ENCODE measurements around the gene GPS1.

The GPS1 gene

DNA sequence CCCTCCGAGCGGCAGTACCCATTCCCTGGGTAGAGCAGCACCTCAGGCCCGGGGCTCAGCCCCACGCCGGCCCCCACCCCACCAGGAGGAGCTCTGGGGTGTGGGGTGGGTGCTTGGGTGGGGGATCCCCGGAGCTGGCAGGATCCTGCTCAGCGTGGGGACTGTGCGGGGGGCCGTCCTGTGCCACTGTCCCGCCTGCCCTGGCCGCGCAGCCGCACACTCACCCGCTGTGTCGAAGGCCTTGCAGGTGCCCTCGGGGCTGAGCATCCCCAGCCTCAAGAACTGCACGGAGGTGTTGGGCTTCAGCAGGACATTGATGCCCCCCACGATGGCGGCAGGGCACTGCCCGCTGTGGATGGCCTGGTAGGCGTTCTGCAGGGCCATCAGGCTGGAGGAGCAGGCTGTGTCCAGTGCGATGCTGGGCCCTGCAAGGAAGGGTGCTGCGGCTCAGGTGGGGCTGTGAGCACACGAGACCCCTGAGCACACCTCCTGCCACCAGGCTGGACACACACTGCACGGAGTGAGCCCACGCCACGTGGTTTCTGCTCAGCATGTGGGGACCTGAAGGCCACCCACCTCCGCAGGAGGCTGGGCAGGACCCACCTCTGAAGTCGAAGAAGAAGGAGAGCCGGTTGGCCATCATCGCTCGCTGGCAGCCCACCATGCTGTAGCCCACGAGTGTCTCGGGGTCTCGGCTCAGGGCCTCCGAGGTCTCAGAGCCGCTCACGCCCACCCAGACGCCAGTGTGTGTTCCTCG is 41.5 kb downstream of the GPS1 start:
- DNase-seq, result no peak

DNA sequence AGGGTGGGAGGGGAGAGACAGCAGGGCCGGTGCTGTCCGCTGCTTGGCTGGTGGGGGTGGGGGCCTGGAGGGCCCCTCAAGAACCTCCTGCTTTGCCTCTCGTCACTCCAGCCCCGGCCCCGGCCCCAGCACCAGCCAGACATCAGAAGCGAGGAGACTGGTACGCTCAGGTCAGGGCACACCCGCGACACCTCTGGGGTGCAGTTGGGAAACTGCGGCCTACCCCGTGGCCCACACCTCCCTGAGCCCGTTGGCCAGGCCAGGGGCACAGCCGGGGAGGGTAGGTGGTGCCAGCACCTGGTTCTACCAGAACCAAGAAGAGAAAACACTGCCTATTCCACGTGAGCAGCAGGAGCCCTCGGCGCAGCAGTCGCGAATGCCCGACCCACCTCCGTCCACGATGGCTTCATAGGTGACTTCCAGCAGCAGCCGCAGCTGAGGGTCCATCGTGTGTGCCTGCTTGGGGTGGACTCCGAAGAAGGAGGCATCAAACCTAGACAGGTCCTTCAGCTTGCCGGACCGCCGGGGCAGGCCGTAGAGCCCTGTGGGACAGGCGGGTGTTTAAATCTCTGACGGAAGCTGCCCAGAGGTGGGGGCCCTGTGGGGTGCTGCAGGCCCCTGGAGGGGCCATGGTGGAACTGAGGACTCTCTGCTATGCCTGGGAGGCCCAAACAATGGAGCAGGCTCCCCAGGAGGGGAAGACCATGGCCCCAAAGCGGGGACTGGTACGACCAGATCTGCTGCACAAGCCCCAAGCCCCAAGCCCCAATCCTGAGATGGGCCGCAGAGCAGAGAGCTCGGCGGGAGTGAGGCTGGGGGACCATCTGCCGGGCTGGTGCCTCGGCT is 43.5 kb downstream of the GPS1 start:
- no peak for DNase-seq

DNA sequence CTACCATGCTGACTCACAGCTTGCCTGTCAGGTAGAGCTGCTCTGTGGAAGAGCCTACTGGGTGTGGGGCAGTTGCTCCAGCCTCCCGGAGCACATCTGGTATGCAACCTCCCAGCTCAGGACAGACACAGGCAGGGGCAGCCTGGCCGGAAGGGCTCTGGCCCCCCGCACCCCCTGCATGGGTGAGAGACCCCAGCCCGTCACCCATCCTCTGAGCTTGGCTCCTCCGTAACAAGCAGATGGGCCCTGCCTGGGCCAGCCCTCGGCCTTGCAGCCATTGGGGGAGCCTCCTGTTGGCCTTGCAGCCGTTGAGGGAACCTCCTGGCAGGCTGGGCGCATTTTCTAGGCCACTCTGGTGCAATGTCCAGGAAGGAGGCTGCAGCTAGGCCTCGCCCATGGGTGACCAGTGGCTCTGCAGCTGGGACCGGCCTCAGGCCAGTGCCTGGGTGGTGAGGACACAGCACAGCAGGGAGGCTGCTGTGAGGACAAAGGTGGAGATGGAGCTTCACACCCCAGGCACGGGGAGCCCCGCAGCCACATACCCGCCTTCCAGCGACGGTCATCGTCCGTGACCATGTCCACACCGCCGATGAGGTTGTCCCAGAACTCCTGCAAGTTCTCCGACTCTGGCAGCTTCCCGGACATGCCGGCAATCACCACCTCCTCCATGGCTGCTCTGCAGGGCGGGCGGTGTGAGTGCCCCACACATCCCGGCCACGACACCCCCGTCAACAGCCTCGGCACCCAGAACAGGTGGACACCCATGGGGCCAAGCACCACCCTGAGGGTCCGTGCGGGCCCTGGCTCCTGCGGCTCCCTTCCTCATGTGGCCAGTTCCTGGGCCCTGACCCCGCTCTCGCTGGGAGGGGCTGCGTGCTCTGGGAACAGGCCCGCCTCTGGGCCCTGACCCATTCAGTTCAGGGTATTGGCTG is 44.3 kb downstream of the GPS1 start:
- no peak for DNase-seq

DNA sequence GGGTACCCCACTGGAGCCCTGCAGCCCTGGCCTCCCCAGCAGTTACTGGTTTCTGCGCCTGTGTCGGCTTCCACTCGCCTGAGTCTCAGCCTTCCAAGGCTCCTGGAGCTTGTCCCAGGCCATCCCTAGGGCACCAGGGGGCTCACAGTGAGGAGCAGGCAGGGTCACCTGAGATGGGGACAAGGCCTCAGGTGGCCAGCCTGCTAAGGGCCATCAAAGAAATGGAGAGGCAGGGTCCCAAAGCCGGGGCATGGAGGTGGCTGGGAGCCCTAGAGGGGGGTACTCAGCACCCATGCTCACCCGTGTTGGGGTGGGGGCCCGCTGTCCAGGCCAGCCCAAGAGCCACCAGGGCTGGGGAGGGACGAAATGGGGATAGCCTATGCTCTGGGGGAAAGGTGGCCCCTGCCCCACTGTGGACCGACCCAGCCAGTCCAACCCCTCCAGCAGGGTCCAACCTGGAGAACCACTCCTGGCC is 45.0 kb downstream of the GPS1 start:
- no peak for DNase-seq

DNA sequence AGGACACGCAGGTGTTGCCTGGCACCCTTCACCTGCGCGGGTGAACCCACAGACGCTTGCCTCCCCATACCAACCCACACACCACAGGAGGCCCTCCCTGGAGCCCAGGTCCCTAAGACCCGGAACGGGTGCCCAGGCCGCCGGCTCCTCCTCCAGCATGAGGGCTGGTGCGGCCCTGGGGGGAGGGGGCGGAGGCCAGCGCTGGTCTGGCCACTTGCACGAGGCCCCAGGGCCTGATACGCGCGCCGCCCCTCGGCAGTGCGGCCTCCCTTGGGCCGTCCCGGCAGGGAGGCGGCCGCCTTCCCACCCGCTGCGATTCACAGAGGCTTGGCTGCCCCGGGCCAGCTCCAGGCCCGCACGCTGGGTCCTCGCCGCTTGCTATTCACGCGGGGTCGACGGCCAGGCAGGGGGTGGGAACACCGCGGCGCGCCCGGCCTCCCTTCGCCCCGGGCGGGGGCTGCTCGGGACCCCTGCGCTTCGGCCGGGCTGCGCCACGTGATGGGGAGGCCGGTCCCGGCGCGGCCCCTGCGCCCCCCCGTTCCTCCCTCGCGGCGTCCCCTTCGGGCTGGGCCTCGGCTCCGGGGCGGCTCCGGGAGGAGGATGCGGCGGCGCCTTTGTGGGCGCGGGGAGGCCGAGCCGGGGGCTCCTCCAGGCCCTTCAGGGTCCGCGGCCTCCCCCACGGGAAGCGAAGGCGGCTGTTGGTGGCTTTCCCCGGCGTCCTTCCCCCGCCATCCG is 45.7 kb downstream of the GPS1 start:
- no peak for DNase-seq

DNA sequence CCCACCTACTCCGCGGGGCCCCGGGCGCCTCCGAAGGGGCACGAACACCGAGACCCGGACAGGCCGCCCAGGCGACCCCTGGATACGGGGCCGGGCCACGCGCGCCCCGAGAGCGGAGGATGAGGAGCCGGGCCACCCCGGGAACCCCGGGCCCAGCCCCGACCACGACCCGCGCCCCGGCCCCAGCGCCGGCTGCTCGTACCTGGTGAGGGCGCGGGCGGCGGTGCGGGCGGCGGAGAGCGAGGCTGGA is 46.1 kb downstream of the GPS1 start:
- no peak for DNase-seq

DNA sequence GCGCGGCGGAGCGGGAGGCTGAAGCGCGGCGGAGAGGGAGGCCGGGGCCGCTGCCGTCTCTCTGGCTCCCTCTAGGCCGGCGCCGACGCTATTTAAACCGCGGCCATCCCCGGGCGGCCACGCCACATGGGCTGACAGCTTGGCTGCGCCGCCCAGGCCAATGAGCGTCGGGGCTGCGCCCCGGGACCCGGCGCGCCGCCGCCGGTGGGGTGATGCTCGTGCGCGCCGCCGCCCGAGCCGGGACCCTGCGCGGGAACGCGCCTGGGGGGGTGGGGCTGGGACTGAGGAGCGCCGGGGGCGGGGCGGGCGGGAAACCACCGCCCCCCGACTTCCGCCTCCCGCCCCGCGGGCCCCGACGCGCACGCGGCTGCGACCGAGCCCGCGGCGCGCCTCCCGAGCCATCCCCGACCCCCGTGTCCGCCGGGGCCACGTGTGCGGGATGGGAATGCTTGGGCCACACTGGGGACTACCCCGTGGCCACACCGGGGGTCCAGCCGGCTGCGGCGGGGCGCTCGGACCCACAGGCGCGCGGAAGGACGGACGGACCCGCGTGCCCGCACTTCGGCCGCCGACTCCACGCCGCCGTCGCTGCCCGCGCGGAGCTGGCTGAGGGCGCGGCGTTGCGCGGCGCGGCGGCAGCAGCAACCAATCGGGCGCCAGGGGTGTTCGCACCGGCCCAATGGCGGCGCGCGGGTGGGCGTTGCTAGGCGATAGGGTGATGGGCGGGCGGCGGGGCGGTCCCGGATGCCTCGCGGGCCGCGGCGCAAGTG is 46.7 kb downstream of the GPS1 start, which contains the start of gene FASN:
TSS of gene FASN (minus strand) at position 68 of the 770 bp plus-strand sequence. CDS start 1,791 bp downstream, outside the sequence.
- peak; percentile 96 for DNase-seq

DNA sequence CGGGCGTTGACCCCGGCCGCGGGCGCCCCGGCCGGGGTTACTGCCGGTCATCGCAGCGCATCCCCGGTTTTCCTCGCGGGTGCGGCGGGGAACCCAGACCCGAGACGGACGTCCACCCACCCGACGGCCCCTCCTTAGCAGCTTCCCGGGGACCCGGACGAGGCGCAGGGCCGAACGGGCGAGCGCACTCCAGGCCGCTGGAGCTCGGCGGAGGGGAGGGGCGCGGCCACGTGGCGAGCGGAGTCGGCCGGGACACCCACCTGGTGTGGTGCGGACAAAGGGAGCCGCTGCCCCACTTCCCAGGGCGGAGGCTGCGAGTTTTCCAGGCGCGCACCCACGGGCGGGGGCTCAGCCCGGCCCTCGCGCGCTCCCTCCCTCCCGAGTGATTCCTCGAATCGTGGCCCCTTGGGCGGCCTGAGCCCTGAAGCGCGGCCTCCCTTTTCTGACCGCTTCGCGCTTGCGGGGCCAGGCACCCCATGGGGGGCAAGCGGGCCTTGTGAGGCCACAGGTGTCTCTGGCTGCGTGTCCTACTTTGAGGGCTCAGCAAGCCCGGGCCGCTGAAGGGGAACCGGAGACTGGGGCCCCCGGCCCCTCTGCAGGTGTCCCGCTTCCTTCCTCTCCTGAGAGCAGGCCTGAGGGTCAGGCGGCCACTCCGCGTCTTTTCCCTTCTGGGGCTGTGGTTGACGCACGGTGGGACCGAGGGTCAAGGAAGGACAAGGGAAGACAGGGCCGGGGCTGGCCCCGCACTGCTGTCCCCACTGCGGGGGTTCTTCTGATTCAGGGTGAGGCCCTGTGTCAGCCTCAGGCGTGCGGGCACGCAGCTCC is 47.5 kb downstream of the GPS1 start:
- DNase-seq, result peak; percentile 83

DNA sequence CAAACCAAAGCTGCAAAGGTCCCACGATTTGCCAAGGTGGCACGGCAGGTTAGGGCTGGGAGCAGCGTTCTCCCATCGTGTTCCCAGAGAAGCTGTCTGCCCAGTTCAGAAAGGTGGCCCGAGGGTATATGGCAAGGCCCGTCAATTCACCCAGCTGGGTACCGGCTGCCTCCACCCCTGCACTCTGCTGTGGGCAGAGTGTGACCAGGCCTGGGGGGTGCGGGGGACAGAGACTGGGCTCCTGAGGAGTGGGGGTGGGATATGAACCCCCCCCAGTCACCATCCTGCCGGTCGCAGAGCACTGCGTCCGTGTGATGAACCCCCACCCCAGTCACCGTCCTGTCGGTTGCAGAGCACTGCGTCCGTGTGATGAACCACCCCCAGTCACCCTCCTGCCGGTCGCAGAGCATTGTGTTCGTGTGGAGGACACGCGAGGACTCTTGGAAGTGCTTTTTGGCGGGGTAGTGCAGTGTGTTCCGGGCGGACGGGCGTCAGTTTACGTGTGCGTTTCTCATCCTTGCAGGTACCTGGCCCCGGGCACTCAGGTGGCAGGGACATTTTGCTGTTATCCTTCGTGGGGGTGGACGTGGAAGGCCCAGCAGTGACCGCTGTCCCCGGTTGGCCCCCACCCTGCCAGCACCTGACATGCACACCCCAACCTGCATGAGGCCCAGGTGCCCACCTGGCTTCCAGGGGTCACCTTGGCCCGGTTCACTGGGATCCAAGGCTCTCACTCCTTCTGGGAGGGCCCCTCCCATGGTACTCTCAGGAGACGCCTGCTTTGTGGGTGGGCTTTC is 49.0 kb downstream of the GPS1 start:
- no peak for DNase-seq

DNA sequence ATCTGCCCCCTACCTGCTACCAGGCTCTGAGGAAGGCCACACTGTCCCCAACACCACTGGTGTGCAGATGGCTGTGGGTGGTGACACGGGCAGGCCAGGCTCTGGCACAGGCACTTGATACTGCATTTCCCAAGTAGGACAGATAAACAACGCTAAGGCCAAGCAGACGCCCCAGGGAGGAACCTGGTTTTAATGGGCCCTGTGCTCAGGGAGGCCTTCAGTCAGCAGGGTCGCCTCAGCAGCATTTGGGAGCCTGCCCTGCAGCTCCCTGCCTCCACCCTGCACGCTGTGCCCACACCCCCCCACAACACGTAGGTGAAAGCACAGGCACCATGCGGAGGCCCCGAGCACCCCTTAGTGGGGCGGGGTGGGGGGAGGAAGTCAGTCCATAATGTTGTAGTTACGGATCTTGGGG is 49.6 kb downstream of the GPS1 start:
- no peak for DNase-seq

DNA sequence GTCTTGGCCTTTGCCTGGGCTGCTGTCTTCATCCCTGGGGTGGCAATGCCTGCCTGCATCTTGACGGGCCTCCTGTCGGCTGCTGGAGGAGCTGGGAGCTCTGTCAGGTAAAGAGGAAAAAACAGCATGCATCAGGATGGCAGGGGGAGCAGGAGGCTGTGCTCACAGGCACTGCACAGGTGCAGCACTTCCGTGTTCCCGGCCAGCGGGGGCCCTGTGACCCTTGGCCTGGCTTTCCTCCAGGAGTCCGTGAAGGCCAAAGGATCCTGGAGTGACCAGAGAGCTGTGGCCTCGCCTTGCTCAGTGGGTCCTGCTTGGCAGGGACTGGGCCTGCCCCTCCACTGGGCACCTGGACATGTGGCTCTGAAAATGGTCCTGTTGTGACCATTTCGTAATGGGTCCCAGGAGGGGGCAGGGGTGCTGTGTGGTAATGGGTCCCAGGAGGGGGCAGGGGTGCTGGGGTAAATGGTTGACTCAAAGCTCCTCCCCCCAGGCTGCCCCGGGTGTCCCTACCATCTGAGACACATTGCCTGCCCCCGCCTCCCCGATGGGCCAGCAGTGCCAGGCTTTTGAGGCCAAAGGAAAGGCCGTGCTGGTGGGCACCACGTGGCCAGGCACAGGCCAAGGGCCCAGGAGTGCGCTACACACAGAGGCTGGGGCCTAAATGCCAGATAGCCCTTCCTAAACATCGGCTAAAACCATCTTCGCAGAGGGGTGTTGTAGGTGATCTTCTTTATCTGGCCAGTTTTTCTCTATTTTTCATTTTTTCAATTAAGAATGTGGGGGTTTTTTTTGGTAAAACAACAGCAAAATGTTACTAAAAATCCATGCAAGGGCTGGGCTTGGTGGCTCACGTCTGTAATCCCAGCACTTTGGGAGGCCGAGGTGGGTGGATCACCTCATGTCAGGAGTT is 50.3 kb downstream of the GPS1 start:
- no peak for DNase-seq

DNA sequence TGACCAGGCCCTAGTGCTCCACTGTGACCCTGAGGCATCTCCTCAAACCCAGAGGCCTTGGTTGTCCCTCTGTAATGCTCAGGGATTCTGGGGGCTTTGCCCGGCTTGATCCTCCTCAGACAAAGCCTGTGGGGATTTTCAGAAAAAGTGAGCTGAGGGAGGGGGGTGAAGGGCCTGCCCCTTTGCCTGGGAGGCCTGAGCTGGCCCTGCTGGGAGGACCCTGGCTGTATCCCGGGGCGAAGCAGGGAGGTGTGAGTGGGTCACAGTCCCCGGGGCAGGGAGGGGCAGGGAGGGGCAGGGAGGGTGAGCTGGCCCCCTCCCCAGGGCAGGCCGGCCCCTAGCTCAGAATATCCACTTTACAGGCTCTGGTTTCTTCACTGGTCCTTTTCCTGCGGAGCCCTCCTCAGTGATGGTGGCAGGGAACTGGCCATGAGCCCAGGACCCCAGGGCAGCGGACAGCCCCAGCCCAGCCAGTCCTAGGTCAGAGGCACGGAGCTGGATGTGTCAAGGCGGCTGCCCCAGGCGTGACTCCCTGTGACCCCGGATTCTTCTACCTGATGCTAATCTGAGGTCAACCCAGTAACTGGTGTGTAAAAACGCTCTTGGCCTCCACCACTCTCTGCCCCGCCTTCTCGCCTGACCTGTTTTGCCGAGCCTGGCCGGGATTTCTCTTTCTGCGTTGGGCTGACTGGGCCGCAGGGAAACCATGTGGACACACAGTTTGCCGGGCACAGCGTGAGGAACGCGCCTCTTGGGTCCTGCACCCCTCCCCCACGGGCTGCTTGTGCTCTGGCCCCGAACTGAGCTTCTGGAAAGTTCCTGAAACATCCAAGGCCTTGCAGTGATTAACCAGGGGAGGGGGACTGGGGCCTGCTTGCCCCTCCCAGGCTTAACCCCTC is 52.1 kb downstream of the GPS1 start:
- DNase-seq, result no peak

DNA sequence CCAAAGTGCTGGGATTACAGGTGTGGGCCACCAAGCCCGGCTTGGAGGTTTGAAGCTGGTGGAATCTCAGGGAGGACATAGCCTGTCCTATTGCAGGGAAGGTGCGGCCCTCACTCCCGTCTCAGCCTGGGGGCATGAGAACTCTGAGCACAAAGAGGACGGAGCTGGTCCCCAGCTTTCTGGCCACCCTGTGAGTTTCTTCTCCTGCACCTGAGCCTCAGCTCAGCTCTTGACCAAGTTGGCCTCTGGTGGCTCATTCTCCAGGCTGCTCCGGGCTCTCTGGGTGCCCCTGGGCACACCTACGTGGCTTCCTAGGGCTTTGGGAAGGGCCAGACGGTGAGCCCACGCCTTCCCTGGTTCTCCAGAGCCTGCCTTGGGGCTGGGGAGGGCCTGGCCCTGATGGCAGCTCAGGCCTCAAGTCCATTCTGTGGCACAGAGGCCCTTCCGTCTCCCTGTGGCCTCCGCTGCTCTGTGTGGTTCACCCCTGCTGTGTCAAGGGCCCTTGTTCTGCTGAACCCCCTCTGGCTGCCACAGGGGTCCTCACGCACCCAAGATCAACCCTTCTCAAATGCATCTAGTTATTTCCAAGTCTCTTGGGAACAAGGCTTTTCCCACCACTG is 53.2 kb downstream of the GPS1 start:
- DNase-seq, result no peak

DNA sequence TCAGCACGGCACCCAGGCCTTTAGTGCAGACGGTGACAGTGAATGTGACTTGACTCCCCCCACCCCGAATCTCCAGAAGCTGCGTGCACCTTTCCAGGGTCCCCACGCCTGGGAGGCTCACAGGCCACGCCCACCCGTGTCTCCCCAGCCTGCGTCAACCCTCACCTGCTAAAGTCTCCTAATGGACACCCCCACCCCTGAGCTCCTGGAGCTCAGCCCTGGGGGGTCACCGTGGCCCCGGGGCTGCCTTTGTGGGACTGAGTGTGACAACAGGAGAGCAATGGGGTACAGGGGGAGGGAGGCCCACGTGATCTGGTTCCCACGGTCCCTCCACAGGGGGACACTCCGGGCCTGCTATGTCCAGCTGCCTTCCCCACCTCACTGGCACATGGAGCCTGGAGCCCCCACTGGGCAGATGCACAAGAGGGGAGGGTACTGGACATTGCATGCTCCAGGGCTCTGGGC is 53.8 kb downstream of the GPS1 start:
- no peak for DNase-seq

DNA sequence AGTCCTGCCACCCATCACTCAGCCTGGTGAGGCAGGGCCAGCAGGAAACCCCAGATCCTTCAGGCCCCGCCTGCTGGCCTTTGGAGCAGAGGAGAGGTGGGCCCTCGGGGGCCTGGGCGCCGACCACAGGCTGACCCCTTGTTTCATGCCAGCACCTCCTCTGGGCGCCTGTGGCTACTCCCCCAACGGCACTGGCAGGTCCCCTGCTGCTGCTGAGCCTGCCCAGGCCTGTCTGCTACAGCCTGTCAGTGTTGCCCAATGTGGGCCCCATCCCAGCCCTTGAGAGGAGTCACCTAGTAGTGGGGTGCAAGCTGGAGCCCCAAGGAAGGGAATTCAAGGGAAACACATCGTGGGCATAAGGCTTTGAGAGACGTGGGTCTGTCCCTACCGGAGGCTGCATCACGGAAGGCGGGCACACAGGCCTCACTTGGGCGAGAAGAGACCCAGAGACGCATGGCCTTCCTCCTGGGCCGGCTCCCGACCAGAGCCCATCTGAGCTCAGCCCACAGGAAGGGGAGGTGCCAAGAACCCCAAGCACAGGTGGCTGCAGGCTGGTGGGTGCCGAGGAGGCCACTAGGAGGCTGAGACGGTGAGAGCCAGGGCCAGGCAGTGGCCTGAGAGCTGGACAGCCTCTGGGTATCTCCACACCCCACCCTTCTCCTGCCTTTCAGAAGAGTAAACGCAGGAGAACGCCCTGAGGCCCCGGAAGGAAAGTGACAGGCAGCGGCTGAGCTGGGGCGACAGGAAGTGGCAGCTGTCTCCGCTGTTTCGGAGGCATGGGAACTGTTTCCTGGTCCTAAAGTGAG is 54.4 kb downstream of the GPS1 start:
- DNase-seq, result peak; percentile 88

DNA sequence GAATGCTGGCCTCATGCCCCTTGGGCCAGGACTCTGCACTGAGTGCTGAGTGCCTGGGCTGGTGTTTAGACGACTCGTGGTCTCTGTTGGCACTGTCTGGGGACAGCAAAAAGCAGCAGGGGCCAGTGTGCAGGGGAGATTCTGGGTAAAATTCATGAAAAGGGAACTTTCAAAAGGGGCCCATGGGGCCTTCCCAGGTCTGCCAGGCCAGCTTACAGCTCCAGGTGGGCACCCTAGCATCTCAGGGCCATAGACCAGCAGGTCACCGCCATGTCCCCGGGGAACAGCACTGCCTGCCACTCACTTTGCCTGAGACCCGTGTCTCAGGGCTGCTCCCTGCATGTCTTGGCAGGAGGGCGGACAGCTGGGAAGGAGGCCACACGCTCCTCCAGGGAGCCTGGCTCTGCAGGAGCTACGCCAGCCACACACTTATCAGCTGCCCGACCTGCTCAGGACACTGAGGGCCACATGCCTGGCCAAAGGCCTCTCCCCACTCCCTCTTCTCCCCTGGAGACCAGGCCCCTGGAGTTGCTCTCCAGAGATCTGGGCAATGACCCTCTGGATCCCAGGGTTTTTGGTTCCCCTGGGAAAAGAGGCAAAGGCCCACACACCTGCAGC is 55.1 kb downstream of the GPS1 start:
- no peak for DNase-seq
